ENCODE measurements around the gene C17orf114.

Gene C17orf114

DNA sequence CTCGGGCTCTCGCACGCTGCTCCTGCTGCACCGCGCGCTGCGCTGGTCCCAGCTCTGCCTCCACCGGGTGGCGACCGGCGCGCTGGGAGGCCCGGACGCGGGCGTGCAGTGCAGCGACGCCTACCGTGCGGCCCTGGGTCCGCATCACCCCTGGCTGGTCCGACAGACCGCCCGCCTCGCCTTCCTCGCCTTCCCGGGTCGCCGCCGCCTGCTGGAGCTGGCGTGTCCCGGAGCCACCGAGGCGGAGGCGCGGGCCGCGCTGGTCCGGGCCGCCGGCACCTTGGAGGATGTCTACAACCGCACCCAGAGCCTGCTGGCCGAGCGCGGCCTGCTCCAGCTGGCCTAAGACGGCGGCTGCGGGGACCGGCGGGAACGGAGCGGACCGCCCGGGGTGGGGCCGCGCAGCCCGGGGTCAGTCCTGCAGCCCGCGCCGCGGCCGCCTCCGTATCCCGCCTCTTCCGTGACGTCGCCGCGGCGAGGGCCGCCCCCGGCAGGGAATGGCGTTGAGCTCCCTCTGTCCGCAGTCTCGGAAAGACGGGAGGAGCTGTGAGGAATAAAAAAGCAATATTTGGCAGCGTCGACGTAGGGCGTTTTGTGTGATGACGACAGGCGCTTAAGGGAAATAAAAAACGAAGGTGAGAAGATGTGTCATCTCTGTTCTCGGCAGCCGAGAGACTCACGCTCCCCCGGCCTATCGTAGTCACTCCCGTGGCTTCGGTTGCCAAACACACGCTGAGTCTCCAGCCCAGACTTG, 12.0 kb downstream of the C17orf114 start (continued):
- TF ChIP-seq MAFK (conservative IDR thresholded peaks at IDR 0.05 in 1 of 2, IDR thresholded peaks at IDR 0.05 in 1 of 2; ENCODE audit: low read length in 2 of 2) (no peak), BHLHE40 (IDR thresholded peaks at IDR 0.05; ENCODE audit: low read length) (no peak), TBX3 (IDR thresholded peaks at IDR 0.05; ENCODE audit: borderline replicate concordance) (no peak), ZNF564 (CRISPR knock-in tag; IDR thresholded peaks at IDR 0.05) (peak; percentile 74; the same call in 1 of the 2 replicates), ZKSCAN1 (IDR thresholded peaks at IDR 0.05; ENCODE audit: low read length) (no peak), NR3C1 (CRISPR knock-in tag; IDR thresholded peaks at IDR 0.05) (no peak), SRF (IDR thresholded peaks at IDR 0.05; ENCODE audit: low read depth, low read length) (no peak), ZBTB20 (CRISPR knock-in tag; IDR thresholded peaks at IDR 0.05; ENCODE audit: borderline replicate concordance, low read depth) (no peak; the same call in 1 of the 2 replicates), PLRG1 (conservative IDR thresholded peaks at IDR 0.05) (no peak), ISX (CRISPR knock-in tag; conservative IDR thresholded peaks at IDR 0.05) (no peak; the same call in 1 of the 2 replicates), ZFP36 (IDR thresholded peaks at IDR 0.05; ENCODE audit: borderline replicate concordance, low read depth, low read length, partially characterized antibody) (no peak), FOXA1 (IDR thresholded peaks at IDR 0.05) (no peak), FOXA1 (CRISPR knock-in tag; IDR thresholded peaks at IDR 0.05) (0 out of 2 replicates have a peak, but pooled peaks have one; percentile 39), DR1 (CRISPR knock-in tag; IDR thresholded peaks at IDR 0.05) (no peak), ZNF34 (CRISPR knock-in tag; IDR thresholded peaks at IDR 0.05; ENCODE audit: borderline replicate concordance) (peak; percentile 44; the same call in 1 of the 2 replicates), ZNF615 (CRISPR knock-in tag; IDR thresholded peaks at IDR 0.05; ENCODE audit: borderline replicate concordance) (no peak), ZBTB8A (CRISPR knock-in tag; IDR thresholded peaks at IDR 0.05; ENCODE audit: borderline replicate concordance, low read depth) (no peak), CBX1 (IDR thresholded peaks at IDR 0.05; ENCODE audit: low read depth) (no peak), ZNF124 (CRISPR knock-in tag; IDR thresholded peaks at IDR 0.05) (no peak), ZNF335 (CRISPR knock-in tag; IDR thresholded peaks at IDR 0.05) (no peak), LCORL (IDR thresholded peaks at IDR 0.05) (no peak), LCORL (CRISPR knock-in tag; IDR thresholded peaks at IDR 0.05) (no peak)
- TF ChIP-seq, protein P1, sequence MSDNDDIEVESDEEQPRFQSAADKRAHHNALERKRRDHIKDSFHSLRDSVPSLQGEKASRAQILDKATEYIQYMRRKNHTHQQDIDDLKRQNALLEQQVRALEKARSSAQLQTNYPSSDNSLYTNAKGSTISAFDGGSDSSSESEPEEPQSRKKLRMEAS (IDR thresholded peaks at IDR 0.05) = peak; percentile 65
- TF ChIP-seq, protein P2, sequence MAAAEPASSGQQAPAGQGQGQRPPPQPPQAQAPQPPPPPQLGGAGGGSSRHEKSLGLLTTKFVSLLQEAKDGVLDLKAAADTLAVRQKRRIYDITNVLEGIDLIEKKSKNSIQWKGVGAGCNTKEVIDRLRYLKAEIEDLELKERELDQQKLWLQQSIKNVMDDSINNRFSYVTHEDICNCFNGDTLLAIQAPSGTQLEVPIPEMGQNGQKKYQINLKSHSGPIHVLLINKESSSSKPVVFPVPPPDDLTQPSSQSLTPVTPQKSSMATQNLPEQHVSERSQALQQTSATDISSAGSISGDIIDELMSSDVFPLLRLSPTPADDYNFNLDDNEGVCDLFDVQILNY (CRISPR knock-in tag; conservative IDR thresholded peaks at IDR 0.05) = peak; percentile 71; the same call in 1 of the 2 replicates
- TF ChIP-seq, protein P3, sequence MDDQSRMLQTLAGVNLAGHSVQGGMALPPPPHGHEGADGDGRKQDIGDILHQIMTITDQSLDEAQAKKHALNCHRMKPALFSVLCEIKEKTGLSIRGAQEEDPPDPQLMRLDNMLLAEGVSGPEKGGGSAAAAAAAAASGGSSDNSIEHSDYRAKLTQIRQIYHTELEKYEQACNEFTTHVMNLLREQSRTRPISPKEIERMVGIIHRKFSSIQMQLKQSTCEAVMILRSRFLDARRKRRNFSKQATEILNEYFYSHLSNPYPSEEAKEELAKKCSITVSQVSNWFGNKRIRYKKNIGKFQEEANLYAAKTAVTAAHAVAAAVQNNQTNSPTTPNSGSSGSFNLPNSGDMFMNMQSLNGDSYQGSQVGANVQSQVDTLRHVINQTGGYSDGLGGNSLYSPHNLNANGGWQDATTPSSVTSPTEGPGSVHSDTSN (CRISPR knock-in tag; IDR thresholded peaks at IDR 0.05; ENCODE audit: borderline replicate concordance) = no peak; the same call in 1 of the 2 replicates
- TF ChIP-seq, protein P4, sequence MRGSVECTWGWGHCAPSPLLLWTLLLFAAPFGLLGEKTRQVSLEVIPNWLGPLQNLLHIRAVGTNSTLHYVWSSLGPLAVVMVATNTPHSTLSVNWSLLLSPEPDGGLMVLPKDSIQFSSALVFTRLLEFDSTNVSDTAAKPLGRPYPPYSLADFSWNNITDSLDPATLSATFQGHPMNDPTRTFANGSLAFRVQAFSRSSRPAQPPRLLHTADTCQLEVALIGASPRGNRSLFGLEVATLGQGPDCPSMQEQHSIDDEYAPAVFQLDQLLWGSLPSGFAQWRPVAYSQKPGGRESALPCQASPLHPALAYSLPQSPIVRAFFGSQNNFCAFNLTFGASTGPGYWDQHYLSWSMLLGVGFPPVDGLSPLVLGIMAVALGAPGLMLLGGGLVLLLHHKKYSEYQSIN (CRISPR knock-in tag; IDR thresholded peaks at IDR 0.05; ENCODE audit: borderline replicate concordance) = 0 out of 2 replicates have a peak, but pooled peaks have one; percentile 36
- TF ChIP-seq, protein P5, sequence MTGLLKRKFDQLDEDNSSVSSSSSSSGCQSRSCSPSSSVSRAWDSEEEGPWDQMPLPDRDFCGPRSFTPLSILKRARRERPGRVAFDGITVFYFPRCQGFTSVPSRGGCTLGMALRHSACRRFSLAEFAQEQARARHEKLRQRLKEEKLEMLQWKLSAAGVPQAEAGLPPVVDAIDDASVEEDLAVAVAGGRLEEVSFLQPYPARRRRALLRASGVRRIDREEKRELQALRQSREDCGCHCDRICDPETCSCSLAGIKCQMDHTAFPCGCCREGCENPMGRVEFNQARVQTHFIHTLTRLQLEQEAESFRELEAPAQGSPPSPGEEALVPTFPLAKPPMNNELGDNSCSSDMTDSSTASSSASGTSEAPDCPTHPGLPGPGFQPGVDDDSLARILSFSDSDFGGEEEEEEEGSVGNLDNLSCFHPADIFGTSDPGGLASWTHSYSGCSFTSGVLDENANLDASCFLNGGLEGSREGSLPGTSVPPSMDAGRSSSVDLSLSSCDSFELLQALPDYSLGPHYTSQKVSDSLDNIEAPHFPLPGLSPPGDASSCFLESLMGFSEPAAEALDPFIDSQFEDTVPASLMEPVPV (CRISPR knock-in tag; IDR thresholded peaks at IDR 0.05) = peak; percentile 78
